ENCODE results near the gene YY1.
A peak's percentile ranks its signal among the peaks of the same experiment; 100 is the strongest.
"Not testable (repeated sequence)": the region's sequence is repeated elsewhere in the genome, so short reads cannot be mapped to it uniquely, and the experiment has no call there.

Gene YY1

GRCh38 chr14:100246809-100247428 is 8.0 kb downstream of the YY1 start:
- peak; percentile 56 for DNase-seq

DNA sequence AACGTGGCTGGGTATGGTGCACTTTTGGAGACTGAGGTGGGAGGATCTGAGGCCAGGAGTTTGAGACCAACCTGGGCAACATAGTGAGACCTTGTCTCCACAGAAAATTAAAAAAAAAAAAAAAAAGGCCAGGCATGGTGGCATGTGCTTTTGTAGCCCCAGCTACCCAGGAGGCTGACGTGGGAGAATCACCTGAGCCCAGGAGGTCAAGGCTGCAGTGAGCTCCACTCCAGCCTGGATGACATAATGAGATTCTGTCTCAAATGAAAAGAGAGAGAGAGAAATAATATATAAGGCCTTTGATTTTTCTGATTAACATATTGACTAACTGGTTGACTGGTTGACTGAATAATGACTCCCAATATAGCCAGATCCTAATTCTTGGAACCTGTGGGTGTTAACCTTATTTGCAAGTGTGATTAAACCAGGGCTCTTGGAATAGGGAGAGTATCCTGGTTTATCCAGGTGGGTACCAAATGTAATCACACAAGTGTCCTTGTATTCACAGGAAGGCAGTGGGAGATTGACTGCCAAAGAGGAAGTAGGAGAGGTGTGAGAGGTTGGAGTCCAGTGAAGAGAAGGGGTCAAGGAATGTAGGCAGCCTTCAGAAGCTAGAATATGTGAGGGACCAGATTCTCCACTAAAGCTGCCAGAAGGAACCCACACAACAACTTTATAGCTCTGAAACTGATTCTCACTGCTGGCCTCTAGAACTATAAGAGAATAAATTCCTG is 12.0 kb downstream of the YY1 start:
- DNase-seq = no peak

GRCh38 chr14:100252684-100253083 is 13.7 kb downstream of the YY1 start:
- DNase-seq = no peak

DNA sequence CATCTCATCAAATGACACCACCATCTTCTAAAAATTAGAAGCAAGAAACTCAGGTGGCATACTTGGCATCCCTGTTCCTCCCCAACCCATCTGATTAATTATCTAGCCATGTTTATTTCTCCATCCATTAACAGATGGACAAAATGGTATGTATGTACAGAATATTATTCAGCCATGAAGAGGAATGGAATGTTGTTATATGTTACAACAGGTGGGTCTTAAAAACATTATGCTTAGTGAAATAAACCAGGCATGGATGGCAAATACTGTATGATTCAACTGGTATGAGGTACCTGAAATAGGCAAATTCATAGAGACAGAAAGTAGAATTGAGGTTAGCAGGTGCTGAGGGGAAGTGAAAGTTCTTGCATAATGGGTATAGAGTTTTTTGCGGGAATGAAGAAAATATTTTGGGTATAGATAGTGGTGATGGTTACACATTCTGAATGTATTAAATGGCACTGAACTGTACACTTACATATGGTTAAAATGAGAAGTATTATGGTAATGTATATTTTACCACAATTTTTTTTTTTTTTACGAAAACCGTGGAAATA is 17.5 kb downstream of the YY1 start:
- DNase-seq = no peak

DNA sequence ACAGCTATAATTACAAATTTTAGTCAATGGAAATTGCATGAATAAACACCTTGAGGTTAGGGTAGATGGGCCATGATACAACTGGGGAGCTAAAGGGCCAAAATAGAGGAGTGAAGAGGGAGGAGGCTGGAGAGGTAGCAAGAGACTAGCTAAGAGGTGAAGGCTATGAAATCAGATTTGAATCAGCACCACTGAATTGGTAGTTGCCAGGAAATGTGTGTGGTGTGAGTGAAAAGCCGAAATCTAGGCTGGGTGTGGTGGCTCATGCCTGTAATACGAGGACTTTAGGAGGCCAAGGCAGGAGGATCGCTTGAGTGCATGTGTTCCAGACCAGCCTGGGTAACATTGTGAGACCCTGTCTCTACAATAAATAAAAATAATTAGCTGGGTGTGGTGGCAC is 22.7 kb downstream of the YY1 start:
- no peak for DNase-seq

DNA sequence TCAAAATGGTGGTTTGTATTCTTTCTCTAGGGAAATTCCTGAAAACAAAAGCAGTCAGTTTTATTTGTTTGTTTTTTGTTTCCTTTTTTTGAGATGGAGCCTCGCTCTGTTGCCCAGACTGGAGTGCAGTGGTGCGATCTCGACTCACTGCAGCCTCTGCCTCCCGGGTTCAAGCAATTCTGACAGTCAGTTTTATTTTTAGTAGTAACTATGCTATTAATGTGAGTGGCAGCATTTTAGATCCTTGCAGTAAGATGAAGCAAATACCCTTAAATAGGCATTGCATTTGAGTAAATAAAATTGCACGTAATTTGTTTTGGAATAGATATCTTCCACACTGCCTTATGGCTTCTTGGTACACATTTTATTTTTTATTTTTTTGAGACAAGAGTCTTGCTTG is 23.6 kb downstream of the YY1 start:
- no peak for DNase-seq

DNA sequence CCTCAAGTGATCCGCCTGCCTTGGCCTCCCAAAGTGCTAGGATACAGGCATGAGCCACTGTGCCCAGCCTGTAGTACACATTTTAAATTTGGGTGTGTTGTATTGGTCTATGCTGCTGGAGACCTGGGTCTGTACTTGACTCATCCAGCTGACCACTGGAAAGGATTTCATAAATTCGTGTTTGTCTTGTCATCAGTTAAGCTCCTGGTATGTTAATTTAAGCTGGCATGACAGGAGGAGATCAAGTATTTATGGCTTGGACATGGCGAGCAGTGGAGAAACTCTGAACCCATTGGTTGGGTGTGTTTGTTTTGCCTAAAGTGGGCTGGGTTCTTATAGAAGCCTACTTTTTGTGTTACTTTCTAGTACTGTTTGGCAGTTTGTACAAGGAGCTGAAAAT is 24.2 kb downstream of the YY1 start:
- DNase-seq = no peak

GRCh38 chr14:100267990-100268389 is 29.0 kb downstream of the YY1 start:
- no peak for DNase-seq

GRCh38 chr14:100268591-100269207 is 29.8 kb downstream of the YY1 start:
- peak; percentile 7 for DNase-seq

- DNase-seq = peak; percentile 8
Measured at GRCh38 chr14:100271247-100271939, 32.4 kb downstream of the YY1 start.

DNA sequence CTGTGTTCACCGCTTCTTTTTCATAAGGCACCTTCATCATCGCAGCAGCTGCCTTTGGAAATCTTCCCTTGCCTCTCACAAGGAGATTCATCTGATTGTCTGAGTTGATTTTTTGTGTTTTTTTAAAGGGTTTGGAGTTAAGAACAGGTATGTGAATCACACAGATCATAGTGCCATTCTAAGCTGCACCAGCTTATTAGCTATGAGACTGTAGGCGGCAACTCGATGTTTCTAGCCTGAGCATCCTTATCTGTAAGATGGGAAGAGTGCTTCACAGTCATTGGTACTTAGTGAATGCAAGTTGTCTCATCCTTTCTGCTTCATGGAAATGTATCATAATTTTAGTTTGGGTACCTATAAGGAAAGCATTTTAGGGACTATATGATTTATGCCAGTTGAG is 35.3 kb downstream of the YY1 start:
- no peak for DNase-seq

GRCh38 chr14:100275214-100275613 is 36.3 kb downstream of the YY1 start:
- DNase-seq = peak; percentile 25

DNA sequence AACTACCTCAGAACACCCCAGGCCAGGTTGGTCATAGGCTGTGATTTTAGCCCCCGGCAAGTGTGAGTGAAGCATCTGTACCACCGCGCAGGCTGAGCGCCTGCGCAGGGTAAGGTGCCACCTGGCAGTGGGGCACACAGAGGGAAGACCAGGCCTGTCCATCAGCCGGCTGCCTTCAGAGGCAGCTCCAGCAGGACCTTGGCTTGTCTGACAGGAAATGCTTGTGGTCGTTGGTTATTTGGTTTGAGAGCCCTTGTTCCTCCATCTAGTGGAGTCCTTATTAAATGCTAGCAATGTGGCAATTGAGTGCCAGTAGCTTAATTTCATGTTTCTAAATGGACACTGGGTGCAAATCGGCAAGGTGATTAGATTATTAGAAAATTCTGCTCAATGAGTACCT is 39.8 kb downstream of the YY1 start:
- peak; percentile 36 for DNase-seq

- no peak for DNase-seq
Measured at GRCh38 chr14:100279133-100279532, 40.2 kb downstream of the YY1 start.

- no peak for DNase-seq
Measured at GRCh38 chr14:100279563-100279962, 40.6 kb downstream of the YY1 start.

DNA sequence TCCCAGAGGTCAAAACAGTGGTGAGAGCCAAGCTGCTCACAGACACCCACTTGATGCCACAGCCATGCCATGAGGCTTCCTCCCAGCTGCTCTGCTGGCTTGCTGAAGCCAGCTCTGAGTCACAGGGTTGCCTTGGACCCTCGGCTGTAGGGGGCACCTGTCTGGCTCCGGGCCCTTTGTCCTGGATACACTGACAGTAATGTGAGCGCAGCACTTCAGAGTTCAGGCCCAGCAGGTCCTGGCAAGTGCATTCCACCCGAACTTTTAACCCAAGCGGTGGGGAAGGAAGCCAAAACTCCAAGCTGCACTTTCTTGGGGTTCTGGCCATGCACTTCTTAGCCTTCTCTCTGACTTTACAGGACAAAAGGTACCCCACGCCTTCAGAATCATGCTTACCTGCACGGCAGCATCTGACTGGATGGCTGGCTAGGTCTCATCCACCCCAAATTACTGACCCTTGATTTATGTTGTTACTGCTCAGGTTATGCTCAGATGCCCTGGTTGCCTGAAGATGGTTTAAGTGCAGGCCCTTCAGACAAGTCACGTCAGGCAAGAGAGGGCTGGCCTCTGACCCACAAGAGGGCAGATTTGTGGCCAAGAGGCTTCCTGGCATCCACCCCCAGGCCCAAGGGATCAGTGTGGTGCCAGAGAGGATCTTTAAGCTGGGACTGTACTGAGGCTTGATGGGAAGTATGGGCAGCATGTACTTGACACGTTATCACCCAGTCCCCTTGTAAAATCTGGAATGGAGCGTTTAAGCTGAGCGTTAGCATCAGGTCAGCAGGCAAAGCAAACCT is 42.5 kb downstream of the YY1 start:
- DNase-seq = no peak

DNA sequence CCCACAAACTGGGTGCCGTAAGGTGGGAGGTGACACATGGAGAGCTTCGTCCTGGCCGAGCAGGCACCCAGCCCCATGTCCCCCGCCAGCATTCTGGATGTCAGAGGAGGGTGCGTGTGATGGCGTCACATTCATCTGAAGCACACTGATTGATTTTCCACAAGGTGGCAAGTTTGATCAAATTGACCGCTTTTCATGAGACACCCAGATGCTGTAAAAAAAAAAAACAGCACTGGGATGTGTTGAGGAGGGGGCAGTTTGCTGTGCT is 43.1 kb downstream of the YY1 start:
- DNase-seq = no peak

GRCh38 chr14:100282766-100283419 is 43.9 kb downstream of the YY1 start:
- DNase-seq = no peak

- not testable (repeated sequence) for DNase-seq
Measured at GRCh38 chr14:100283436-100283835, 44.5 kb downstream of the YY1 start.

GRCh38 chr14:100283984-100284881 is 45.3 kb downstream of the YY1 start:
- no peak for DNase-seq

Measured in inflammatory macrophage treated with lipopolysaccharide for 4 hours (primary cell).